Esophagus squamous epithelium (tissue), 4 donors: ENCODE data around the gene ALKBH5.

Experiments used
- POLR2A ChIP-seq, 4 donors: fragments of 450-650 bp; IDR thresholded peaks; one replicate each; pipeline ENCODE4 v1.6.1; 2017; ENCODE audit warnings: antibody characterized with exemption in 4 of 4, mild to moderate bottlenecking in 4 of 4, moderate library complexity in 3 of 4
- TF ChIP-seq, protein P1 (sequence below), 6 experiments: fragments of 450-650 bp in 4 of 6; fragments of 200-600 bp in 2 of 6; sonication (generic) in 2 of 6; IDR thresholded peaks; one replicate each; pipeline ENCODE4 v1.5.1; 2016 to 2019; ENCODE audit warnings: antibody characterized with exemption in 6 of 6, mild to moderate bottlenecking in 4 of 6, moderate library complexity in 4 of 6

DNA sequence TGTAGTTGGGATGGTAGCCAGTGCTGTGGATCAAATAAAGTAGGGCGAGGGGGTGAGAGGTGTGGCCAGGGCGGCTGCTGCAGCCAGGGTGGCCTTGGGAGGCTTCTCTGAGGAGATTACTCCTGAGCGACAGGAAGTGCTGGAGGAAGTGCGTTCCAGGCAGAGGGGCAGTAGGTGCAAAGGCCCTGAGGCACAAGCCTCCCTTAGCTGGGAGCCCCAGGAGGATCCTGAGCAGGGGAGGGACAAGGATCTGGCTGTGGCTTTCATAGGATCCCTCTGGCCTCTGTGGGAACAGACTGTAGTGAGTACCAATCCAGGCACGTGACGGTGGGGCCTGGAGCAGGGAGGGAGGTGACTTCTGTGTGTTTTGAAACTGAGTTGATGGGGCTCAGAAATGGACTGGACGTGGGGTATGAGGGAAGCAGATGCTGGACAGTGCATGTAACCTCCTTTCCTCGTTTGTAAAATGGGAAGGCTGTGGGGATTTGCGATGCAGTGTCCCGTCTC, 44.6 kb downstream of the ALKBH5 start:
- no peak for TF ChIP-seq POLR2A (IDR thresholded peaks at IDR 0.05)
- TF ChIP-seq, protein P1, sequence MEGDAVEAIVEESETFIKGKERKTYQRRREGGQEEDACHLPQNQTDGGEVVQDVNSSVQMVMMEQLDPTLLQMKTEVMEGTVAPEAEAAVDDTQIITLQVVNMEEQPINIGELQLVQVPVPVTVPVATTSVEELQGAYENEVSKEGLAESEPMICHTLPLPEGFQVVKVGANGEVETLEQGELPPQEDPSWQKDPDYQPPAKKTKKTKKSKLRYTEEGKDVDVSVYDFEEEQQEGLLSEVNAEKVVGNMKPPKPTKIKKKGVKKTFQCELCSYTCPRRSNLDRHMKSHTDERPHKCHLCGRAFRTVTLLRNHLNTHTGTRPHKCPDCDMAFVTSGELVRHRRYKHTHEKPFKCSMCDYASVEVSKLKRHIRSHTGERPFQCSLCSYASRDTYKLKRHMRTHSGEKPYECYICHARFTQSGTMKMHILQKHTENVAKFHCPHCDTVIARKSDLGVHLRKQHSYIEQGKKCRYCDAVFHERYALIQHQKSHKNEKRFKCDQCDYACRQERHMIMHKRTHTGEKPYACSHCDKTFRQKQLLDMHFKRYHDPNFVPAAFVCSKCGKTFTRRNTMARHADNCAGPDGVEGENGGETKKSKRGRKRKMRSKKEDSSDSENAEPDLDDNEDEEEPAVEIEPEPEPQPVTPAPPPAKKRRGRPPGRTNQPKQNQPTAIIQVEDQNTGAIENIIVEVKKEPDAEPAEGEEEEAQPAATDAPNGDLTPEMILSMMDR (IDR thresholded peaks at IDR 0.05), result no peak
